Right lobe of liver (tissue), 4 donors: ENCODE measurements around the gene TIMMDC1.

Source experiments
- POLR2A ChIP-seq: fragments of 450-650 bp; IDR thresholded peaks from one replicate; pipeline ENCODE4 v1.6.1; 2017; ENCODE audit warnings: antibody characterized with exemption, mild to moderate bottlenecking
- TF ChIP-seq, protein P1 (sequence below), 4 donors: fragments of 200-600 bp in 3 of 4; fragments of 450-650 bp in 1 of 4; IDR thresholded peaks; one replicate each; pipeline versions ENCODE4 v1.5.1 to v1.8.0; 2016 to 2022; ENCODE audit warnings: antibody characterized with exemption in 4 of 4, mild to moderate bottlenecking in 2 of 4
- donor health status: DM: no; HTN: no; CAD: no.
- donor health status: DM: no; HTN: no; CAD: no.
- donor health status: DM: no; HTN: yes; CAD: no.

GRCh38 chr3:119562307-119562961, 64.1 kb downstream of the TIMMDC1 start:
- TF ChIP-seq, protein P1, sequence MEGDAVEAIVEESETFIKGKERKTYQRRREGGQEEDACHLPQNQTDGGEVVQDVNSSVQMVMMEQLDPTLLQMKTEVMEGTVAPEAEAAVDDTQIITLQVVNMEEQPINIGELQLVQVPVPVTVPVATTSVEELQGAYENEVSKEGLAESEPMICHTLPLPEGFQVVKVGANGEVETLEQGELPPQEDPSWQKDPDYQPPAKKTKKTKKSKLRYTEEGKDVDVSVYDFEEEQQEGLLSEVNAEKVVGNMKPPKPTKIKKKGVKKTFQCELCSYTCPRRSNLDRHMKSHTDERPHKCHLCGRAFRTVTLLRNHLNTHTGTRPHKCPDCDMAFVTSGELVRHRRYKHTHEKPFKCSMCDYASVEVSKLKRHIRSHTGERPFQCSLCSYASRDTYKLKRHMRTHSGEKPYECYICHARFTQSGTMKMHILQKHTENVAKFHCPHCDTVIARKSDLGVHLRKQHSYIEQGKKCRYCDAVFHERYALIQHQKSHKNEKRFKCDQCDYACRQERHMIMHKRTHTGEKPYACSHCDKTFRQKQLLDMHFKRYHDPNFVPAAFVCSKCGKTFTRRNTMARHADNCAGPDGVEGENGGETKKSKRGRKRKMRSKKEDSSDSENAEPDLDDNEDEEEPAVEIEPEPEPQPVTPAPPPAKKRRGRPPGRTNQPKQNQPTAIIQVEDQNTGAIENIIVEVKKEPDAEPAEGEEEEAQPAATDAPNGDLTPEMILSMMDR (IDR thresholded peaks at IDR 0.05) = no peak
- TF ChIP-seq POLR2A = no peak
